Muscle layer of duodenum (tissue), 2 donors: ENCODE data around the gene SAMD10.

ENCODE experiments used
- H3K27ac ChIP-seq: one replicate; pipeline ENCODE4 v1.7.0; 2013; ENCODE audit warnings: mild to moderate bottlenecking, low read length
- H3K27me3 ChIP-seq: one replicate; pipeline ENCODE4 v1.7.0; 2013; ENCODE audit warnings: low read depth, mild to moderate bottlenecking, control low read depth, low read length
- H3K36me3 ChIP-seq, 2 donors: one replicate each; pipeline ENCODE4 v1.7.0; 2013; ENCODE audit warnings: low read length in 2 of 2, control low read depth in 1 of 2, mild to moderate bottlenecking in 1 of 2; ENCODE audit not compliant: insufficient read depth in 2 of 2, control insufficient read depth in 1 of 2
- H3K4me1 ChIP-seq, 2 donors: one replicate each; pipeline ENCODE4 v1.7.0; 2013; ENCODE audit warnings: low read length in 2 of 2, mild to moderate bottlenecking in 2 of 2, control low read depth in 1 of 2, moderate library complexity in 1 of 2; ENCODE audit not compliant: insufficient read depth in 2 of 2, control insufficient read depth in 1 of 2
- H3K4me3 ChIP-seq, 2 donors: one replicate each; pipeline ENCODE4 v1.7.0; 2013; ENCODE audit warnings: low read length in 2 of 2, low read depth in 1 of 2, mild to moderate bottlenecking in 1 of 2
- H3K9me3 ChIP-seq, 2 donors: one replicate each; pipeline ENCODE4 v1.7.0; 2013; ENCODE audit warnings: low read length in 2 of 2, control low read depth in 1 of 2, mild to moderate bottlenecking in 1 of 2; ENCODE audit not compliant: control insufficient read depth in 1 of 2
- donor health status: healthy.

The SAMD10 gene

DNA sequence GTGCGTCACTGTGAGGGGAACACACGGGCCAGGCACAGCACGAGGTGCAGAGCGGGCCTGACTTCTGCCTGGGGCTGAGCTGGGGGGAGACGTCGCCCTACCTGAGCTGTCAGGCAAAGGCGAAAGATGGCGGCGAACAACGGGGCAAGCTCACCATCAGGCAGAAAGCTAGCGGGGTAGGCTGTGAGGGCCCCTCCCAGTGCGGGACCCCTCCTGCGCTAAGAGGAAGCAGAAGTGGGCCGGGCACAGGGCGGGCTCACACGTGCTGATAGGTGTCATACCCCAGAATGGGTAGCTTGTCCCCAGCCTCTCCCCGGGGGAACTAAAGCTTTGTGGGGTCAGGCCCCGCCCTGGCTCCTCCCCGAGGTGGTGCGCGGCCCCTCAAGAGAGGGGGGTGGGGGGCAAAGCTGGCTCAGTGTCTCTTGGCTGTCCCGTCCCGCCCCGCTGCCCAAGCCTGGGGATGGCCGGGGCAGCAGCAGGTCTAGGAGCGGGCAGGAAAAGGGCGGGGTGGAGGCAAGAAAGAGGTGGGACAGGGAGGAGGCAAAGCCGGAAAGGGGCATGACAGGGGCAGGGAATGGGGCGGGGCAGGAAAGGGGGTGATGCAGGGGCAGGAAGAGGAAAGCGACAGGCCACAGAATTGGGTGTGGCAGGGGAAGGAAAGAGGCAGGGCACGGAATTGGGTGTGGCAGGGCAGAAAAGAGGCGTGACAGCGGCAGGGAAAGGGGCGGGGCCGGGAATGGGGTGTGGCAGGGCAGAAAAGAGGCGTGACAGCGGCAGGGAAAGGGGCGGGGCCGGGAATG is 38.0 kb downstream of the SAMD10 start:
- Histone ChIP-seq H3K9me3 (no peaks in the 10 kb centered on the region), H3K36me3 (peaks cover 16 to 60% of the 10 kb centered on the region in 2 donors), H3K27ac (no peak overlapping the region), H3K27me3 (no peaks in the 10 kb centered on the region), H3K4me1 (no peaks in the 10 kb centered on the region), H3K4me3 (no peak overlapping the region)

GRCh38 chr20:63940472-63941266 is 38.8 kb downstream of the SAMD10 start:
- H3K36me3 ChIP-seq = peaks cover 16 to 55% of the 10 kb centered on the region in 2 donors
- H3K9me3 ChIP-seq = no peaks in the 10 kb centered on the region
- no peaks in the 10 kb centered on the region for H3K27me3 ChIP-seq
- no peak overlapping the region for H3K4me3 ChIP-seq
- no peak overlapping the region for H3K27ac ChIP-seq
- H3K4me1 ChIP-seq = no peaks in the 10 kb centered on the region

GRCh38 chr20:63940071-63940471 is 39.4 kb downstream of the SAMD10 start:
- Histone ChIP-seq H3K27ac (no peak overlapping the region), H3K27me3 (no peaks in the 10 kb centered on the region), H3K36me3 (peaks cover 15 to 55% of the 10 kb centered on the region in 2 donors), H3K4me1 (no peaks in the 10 kb centered on the region), H3K9me3 (no peaks in the 10 kb centered on the region), H3K4me3 (no peak overlapping the region)

GRCh38 chr20:63939061-63939935 is 40.1 kb downstream of the SAMD10 start:
- Histone ChIP-seq H3K9me3 (no peaks in the 10 kb centered on the region), H3K27ac (no peak overlapping the region), H3K36me3 (peaks cover 20 to 54% of the 10 kb centered on the region in 2 donors), H3K4me3 (no peak overlapping the region), H3K27me3 (no peaks in the 10 kb centered on the region), H3K4me1 (no peaks in the 10 kb centered on the region)

- Histone ChIP-seq H3K4me3 (no peak overlapping the region), H3K9me3 (no peaks in the 10 kb centered on the region), H3K4me1 (no peaks in the 10 kb centered on the region), H3K27me3 (no peaks in the 10 kb centered on the region), H3K36me3 (peaks cover 9 to 43% of the 10 kb centered on the region in 2 donors), H3K27ac (no peak overlapping the region)
Measured at GRCh38 chr20:63937596-63937995, 41.8 kb downstream of the SAMD10 start.

DNA sequence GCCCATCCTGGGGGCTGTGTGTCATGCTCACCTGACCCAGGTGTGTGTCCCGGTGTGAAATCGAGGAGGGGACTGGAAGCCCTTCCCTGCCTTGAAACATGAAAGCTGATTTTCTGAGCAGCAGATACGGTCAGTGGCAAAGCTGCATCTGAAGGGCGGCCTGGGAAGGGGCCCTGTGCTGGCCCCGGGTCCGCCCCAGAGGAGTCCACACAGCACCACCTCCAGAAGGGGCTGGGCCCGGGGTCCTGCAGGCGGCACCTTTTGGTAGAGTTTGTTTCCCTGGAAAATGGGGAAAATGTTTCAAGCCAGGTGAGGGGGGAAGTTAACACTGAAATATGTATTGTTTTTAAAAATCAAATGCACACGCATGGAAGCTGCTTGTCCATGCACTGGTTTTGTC is 44.0 kb downstream of the SAMD10 start:
- H3K27me3 ChIP-seq = no peaks in the 10 kb centered on the region
- no peaks in the 10 kb centered on the region for H3K4me1 ChIP-seq
- H3K9me3 ChIP-seq = no peaks in the 10 kb centered on the region
- H3K36me3 ChIP-seq = peaks cover 28 to 57% of the 10 kb centered on the region in 2 donors
- no peak overlapping the region for H3K4me3 ChIP-seq
- H3K27ac ChIP-seq = no peak overlapping the region

DNA sequence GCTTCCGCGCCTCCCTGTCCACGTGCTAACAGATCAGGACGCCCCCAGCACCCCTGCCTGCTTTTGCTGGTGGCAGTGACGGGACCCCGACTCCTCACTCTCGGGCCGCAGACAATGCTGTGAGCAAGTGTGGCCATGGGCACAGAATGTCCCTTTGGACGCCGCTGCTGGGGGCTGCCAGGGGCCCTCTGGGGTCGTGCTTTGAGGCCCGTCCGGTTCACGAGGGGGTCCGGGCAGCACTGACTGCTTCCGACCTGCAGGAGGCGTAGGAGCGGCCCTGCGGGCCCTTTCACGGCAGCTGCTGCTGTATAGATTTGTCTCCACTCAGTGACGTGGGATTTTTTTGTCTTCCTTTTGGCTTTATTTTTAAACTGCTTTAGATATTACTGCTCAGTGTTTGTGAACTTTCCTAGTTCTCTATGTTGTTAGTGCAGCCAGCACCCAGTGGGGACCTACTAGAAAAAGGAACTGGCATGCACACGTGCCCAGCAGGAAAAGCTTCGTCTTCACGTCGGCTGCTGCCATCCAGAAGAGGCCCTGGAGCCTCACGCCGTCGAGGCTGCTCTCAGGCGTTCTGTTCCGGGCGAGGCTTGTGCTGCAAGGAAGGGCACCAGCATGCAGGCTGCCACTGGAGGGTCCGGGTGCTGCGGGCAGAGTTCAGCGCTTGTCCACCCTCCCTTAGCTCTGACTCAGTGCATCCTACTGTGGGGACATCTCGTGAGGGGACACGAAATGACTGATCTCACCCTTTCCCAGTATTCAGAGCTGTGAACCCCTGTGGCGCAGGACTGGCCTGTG is 45.0 kb downstream of the SAMD10 start:
- no peak overlapping the region for H3K4me3 ChIP-seq
- no peak overlapping the region for H3K27ac ChIP-seq
- H3K9me3 ChIP-seq = no peaks in the 10 kb centered on the region
- no peaks in the 10 kb centered on the region for H3K27me3 ChIP-seq
- no peaks in the 10 kb centered on the region for H3K4me1 ChIP-seq
- peaks cover 34 to 60% of the 10 kb centered on the region in 2 donors for H3K36me3 ChIP-seq

GRCh38 chr20:63933646-63934045 is 45.8 kb downstream of the SAMD10 start:
- H3K4me3 ChIP-seq = no peak overlapping the region
- no peaks in the 10 kb centered on the region for H3K9me3 ChIP-seq
- H3K36me3 ChIP-seq = peaks cover 39 to 60% of the 10 kb centered on the region in 2 donors
- no peaks in the 10 kb centered on the region for H3K4me1 ChIP-seq
- no peaks in the 10 kb centered on the region for H3K27me3 ChIP-seq
- H3K27ac ChIP-seq = no peak overlapping the region

GRCh38 chr20:63932606-63933160 is 46.8 kb downstream of the SAMD10 start:
- H3K4me1 ChIP-seq = no peaks in the 10 kb centered on the region
- no peak overlapping the region for H3K4me3 ChIP-seq
- H3K9me3 ChIP-seq = no peaks in the 10 kb centered on the region
- no peaks in the 10 kb centered on the region for H3K27me3 ChIP-seq
- no peak overlapping the region for H3K27ac ChIP-seq
- peaks cover 47 to 67% of the 10 kb centered on the region in 2 donors for H3K36me3 ChIP-seq

GRCh38 chr20:63931735-63932134 is 47.7 kb downstream of the SAMD10 start:
- peaks cover 47 to 68% of the 10 kb centered on the region in 2 donors for H3K36me3 ChIP-seq
- H3K27ac ChIP-seq = no peak overlapping the region
- H3K27me3 ChIP-seq = no peaks in the 10 kb centered on the region
- H3K9me3 ChIP-seq = no peaks in the 10 kb centered on the region
- H3K4me1 ChIP-seq = no peaks in the 10 kb centered on the region
- no peak overlapping the region for H3K4me3 ChIP-seq
